ENCODE data around the gene ATP6V1G3.
"Not testable (repeated sequence)": the region's sequence is repeated elsewhere in the genome, so short reads cannot be mapped to it uniquely, and the experiment has no call there.

Gene ATP6V1G3, protein sequence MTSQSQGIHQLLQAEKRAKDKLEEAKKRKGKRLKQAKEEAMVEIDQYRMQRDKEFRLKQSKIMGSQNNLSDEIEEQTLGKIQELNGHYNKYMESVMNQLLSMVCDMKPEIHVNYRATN

DNA sequence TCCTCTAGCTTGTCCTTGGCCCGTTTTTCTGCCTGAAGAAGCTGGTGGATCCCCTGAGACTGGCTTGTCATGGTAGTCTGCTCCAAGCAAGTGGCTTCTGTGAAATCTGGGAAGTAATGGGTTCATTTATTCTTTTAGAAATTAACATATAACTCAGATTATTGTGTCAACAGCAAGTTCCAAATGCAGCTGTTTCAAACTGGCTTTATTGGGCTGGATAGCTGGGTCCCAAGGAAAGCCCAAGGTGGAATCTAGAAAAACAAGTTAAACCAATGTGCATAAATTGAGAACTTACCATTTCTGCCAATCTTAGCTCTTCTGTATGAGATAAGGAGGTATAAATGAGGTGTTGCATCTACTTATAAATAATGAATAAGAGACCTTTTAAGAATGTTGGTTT, at the start of gene ATP6V1G3:
Gene ATP6V1G3, minus strand, starts transcription at position 101 of the 400 bp plus-strand sequence. Its CDS starts 30 bp downstream, at position 71.
- no peak for DNase-seq (ENCODE audit: low read depth)

GRCh38 chr1:198588845-198589244, 48.4 kb upstream of the ATP6V1G3 start:
- DNase-seq (ENCODE audit: low read depth): no peak

DNA sequence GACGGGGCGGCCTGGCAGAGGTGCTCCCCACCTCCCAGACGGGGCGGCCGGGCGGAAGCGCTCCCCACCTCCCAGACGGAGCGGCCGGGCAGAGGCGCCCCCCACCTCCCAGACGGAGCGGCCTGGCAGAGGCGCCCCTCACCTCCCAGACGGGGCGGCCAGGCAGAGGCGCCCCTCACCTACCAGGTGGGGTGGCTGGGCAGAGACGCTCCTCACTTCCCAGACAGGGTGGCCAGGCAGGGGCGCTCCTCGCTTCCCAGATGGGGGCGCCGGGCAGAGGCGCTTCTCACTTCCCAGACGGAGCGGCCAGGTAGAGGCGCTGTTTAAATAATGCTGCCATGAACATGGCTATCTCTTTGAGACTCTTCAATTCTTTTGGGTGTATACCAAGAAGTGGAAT, 43.7 kb upstream of the ATP6V1G3 start:
- DNase-seq (ENCODE audit: low read depth): no peak

GRCh38 chr1:198583209-198583802, 42.8 kb upstream of the ATP6V1G3 start:
- DNase-seq (ENCODE audit: low read depth): not testable (repeated sequence)

DNA sequence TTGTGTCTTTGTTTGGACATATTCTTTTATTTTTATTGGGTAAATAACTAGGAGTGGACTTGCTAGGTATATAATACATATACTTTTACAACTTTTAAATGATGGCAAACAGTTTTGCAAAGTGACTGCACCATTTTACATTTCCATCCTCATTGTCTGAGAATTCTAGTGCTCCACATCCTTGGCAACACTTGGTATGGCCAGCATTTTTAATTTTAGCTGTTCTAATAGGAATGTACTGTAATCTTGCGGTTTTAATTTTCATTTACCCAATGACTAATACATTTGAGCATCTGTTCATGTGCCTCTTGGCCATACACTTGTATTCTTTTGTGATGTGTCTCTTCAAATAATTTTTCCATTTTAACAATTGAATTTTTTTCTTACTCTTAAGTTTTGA, 37.0 kb upstream of the ATP6V1G3 start:
- peak; percentile 32 for DNase-seq (ENCODE audit: low read depth)

- no peak for DNase-seq (ENCODE audit: low read depth)
These were observed 35.5 kb upstream of the ATP6V1G3 start for GRCh38 chr1:198575798-198576641.

DNA sequence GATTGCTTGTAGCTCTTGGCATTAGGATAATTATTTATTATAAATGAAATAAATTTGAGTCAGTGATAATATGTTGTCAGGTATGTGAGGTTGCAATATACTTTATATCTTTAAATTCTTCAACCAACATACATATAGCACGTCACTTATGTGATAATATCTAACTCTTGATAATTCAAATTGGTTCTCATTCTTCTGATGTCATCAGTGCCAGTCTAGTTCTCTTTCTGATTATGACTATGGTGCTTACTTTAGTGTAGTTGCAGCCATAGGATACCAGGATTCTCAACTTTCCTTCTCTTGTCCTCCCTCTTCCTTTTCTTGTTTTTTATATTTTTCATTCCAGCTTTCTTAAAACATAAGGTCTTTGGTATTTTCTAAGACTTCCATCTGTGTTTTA, 34.8 kb upstream of the ATP6V1G3 start:
- DNase-seq (ENCODE audit: low read depth): no peak

DNA sequence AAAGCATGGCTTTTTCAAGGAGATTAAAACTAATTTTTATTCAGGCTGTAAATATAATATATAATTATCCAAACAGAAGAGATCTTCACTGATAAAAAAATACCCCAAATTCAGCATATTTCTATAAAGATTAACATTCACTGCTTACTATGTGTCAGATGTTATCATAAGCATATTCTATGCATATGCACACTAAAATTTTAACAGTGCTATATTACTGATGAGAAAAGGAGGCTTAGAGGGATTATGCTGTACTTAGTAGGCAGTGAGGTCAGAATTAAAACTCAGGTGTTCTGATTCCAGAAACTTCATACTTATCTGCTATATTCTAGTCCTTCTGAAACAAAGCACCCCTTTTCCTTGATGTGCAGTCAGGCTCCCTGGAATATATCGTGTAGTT, 33.8 kb upstream of the ATP6V1G3 start:
- DNase-seq (ENCODE audit: low read depth): no peak

- no peak for DNase-seq (ENCODE audit: low read depth)
These were observed 24.2 kb upstream of the ATP6V1G3 start for GRCh38 chr1:198564716-198565115.

DNA sequence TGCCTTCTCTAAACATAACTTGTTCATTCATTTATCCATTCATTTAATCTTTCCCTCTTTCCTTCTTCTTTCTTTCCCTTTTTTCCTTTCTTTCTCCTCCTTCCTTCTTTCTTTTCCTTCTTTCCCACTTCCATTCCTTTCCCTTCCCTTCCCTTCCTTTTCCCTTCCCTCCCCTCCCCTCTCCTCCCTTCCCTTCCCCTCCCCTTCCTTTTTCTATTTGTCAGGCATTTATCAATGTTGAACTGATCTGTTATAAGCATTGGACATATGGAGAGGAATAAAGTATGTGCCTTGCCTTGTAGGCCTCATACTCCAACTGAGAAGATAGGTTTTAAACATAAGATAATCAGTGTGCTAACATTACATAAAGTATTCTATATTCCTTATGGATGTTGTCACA, 23.7 kb upstream of the ATP6V1G3 start:
- no peak for DNase-seq (ENCODE audit: low read depth)

DNA sequence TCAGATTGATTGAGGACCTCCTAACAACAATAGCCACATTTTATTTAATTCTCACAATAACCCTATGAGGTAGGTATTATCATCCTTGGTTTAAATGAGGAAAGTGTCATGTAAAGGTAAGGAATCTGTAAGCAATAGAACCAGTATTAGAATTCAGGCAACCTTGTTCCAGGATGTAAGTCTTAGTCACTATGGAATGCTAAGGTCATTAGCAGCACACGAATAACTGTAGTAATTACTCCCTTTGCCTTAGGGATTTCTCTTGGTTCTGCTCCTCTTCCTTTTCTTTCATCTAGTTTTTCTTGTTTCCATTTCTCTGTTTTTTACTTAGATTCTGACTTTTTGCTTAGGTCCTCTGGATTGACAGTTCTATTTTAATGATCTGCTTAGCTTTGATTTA, 23.1 kb upstream of the ATP6V1G3 start:
- no peak for DNase-seq (ENCODE audit: low read depth)

DNA sequence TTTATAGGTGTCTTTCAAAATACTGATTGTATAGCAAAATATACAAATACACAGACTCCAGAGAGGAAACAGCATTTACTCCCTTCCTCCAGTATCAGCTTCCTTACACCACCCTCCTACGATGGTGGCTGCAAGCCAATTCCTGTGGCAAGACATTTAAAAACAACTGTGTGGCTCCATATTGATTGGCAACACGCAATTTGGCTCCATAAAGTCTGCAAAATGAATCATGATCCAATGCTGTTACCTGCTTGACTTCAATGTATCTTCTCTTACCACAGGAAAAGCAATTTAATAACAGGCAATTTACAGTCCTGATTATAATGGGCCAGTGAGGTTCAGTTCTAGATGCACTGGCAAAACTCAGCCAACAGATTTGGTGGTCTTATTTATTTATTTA, 19.7 kb upstream of the ATP6V1G3 start:
- no peak for DNase-seq (ENCODE audit: low read depth)

DNA sequence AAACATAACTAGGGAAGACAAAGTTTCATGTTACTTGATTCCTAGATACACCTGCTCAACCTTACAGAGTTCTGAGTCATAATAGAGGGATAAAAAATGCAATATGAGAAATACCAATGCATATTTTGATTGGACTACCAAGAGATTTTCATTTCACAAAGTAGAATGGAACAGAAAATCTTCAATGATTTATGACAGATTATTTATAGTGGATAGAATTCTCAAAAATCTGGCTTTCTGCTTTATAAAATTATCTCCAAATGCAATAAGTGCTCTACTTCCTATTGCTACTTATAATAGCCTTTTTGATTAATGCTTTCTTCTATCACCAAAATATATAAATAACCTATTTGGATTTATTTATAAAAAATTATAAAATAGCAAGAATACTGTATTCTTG, 18.9 kb upstream of the ATP6V1G3 start:
- DNase-seq (ENCODE audit: low read depth): no peak

DNA sequence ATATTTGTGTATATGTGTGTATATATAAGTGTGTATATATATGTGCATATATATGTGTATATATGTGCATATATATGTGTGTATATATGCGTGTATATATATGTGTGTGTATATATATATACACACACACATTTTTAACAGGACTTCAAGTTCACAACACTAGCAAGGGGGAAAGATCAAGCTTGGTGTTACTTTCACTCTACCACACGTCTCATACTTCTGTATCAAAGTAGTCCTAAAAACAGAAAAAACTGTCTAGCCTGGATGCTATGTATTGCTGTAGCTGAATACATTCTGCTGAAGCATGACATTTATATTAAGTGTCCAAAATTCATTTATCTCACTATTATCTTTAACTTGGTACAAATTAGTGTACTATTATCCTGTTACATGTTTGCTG, 17.9 kb upstream of the ATP6V1G3 start:
- DNase-seq (ENCODE audit: low read depth): no peak

GRCh38 chr1:198556971-198557370, 16.5 kb upstream of the ATP6V1G3 start:
- DNase-seq (ENCODE audit: low read depth): no peak

GRCh38 chr1:198552668-198553416, 12.4 kb upstream of the ATP6V1G3 start:
- no peak for DNase-seq (ENCODE audit: low read depth)

GRCh38 chr1:198550941-198551524, 10.6 kb upstream of the ATP6V1G3 start:
- DNase-seq (ENCODE audit: low read depth): no peak

GRCh38 chr1:198549866-198550265, 9.4 kb upstream of the ATP6V1G3 start:
- DNase-seq (ENCODE audit: low read depth): no peak

GRCh38 chr1:198548890-198549289, 8.4 kb upstream of the ATP6V1G3 start:
- DNase-seq (ENCODE audit: low read depth): no peak

GRCh38 chr1:198545156-198545555, 4.7 kb upstream of the ATP6V1G3 start:
- DNase-seq (ENCODE audit: low read depth): no peak

- no peak for DNase-seq (ENCODE audit: low read depth)
These were observed 3.8 kb upstream of the ATP6V1G3 start for GRCh38 chr1:198544265-198544664.

DNA sequence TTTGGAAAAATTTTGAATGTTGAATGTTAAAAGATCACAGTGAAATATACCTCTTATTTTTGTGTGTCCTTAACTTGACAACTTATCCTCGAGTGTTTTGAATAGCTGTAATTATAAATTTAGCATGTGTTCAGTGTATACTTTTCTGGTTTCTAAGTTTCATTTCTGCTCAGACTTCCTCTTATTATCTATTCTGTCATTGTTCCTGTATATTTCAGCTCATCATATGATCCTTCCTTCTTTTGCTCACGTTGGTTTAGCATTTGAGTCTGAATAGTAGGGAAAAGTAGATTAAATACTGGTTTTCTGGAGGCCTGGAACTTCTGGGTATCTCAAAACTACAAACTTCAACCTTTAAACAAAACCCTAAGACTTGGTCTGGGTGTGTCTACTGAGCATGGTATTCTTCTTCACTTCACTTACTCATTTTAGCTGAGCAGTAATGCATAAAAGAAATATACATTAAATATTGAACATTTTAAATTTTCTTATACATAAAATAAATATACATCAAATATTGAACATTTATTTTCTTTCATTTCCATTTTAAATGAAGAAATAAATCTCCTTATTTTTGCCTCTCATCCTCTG, 3.3 kb upstream of the ATP6V1G3 start:
- no peak for DNase-seq (ENCODE audit: low read depth)
